ENCODE measurements around the gene FBXO27.

- no peak for TF ChIP-seq SMC3 (conservative IDR thresholded peaks at IDR 0.05; ENCODE audit: poor library complexity)
- TF ChIP-seq RAD21 (conservative IDR thresholded peaks at IDR 0.05), result no peak
- no peak for TF ChIP-seq CTCF (IDR thresholded peaks at IDR 0.05; ENCODE audit: poor library complexity, severe bottlenecking)
- no peak for TF ChIP-seq POLR2AphosphoS5 (IDR thresholded peaks at IDR 0.05)
- no peak for TF ChIP-seq EP300 (conservative IDR thresholded peaks at IDR 0.05; ENCODE audit: poor library complexity, severe bottlenecking)
- no peak for TF ChIP-seq EZH2 (IDR thresholded peaks at IDR 0.05; ENCODE audit: borderline replicate concordance, insufficient read depth, low read length, poor library complexity, severe bottlenecking)
Measured at GRCh38 chr19:39032063-39032918, at the start of gene FBXO27.

All from neural cell (in vitro differentiated cells).